Measurements from ENCODE around the gene EIF2S2.

The EIF2S2 gene

GRCh38 chr20:34089655-34090345 is 22.2 kb downstream of the EIF2S2 start:
- in situ Hi-C loops (cut with MboI; ENCODE audit: low sequenced_read_pairs): no loop called here

GRCh38 chr20:34089175-34089479 is 22.9 kb downstream of the EIF2S2 start:
- in situ Hi-C loops (cut with MboI; ENCODE audit: low sequenced_read_pairs): no loop called here

GRCh38 chr20:34088305-34089174 is 23.5 kb downstream of the EIF2S2 start:
- in situ Hi-C loops (cut with MboI; ENCODE audit: low sequenced_read_pairs): no loop called here

- in situ Hi-C loops (cut with MboI; ENCODE audit: low sequenced_read_pairs): no loop called here
Observed at GRCh38 chr20:34085544-34086040, 26.5 kb downstream of the EIF2S2 start.

GRCh38 chr20:34084227-34084923 is 27.7 kb downstream of the EIF2S2 start:
- in situ Hi-C loops (cut with MboI; ENCODE audit: low sequenced_read_pairs): no loop called here

- in situ Hi-C loops (cut with MboI; ENCODE audit: low sequenced_read_pairs): no loop called here
Observed at GRCh38 chr20:34083781-34084180, 28.3 kb downstream of the EIF2S2 start.

GRCh38 chr20:34083137-34083536 is 28.9 kb downstream of the EIF2S2 start:
- in situ Hi-C loops (cut with MboI; ENCODE audit: low sequenced_read_pairs): no loop called here

GRCh38 chr20:34082232-34082887 is 29.7 kb downstream of the EIF2S2 start:
- in situ Hi-C loops (cut with MboI; ENCODE audit: low sequenced_read_pairs): no loop called here

GRCh38 chr20:34079818-34080217 is 32.2 kb downstream of the EIF2S2 start:
- in situ Hi-C loops (cut with MboI; ENCODE audit: low sequenced_read_pairs): no loop called here

- in situ Hi-C loops (cut with MboI; ENCODE audit: low sequenced_read_pairs): no loop called here
Observed at GRCh38 chr20:34078540-34078939, 33.5 kb downstream of the EIF2S2 start.

GRCh38 chr20:34076952-34077351 is 35.1 kb downstream of the EIF2S2 start:
- in situ Hi-C loops (cut with MboI; ENCODE audit: low sequenced_read_pairs): no loop called here

- in situ Hi-C loops (cut with MboI; ENCODE audit: low sequenced_read_pairs): no loop called here
Observed at GRCh38 chr20:34075647-34076046, 36.4 kb downstream of the EIF2S2 start.

GRCh38 chr20:34074101-34074760 is 37.8 kb downstream of the EIF2S2 start:
- in situ Hi-C loops (cut with MboI; ENCODE audit: low sequenced_read_pairs): loop anchor here (25.0 kb wide), 1 partner anchor 137 kb away; no protein-coding TSS in a partner anchor

- in situ Hi-C loops (cut with MboI; ENCODE audit: low sequenced_read_pairs): loop anchor here (25.0 kb wide), 1 partner anchor 135 kb away; no protein-coding TSS in a partner anchor
Observed at GRCh38 chr20:34072778-34073177, 39.3 kb downstream of the EIF2S2 start.

GRCh38 chr20:34072076-34072475 is 40.0 kb downstream of the EIF2S2 start:
- in situ Hi-C loops (cut with MboI; ENCODE audit: low sequenced_read_pairs): loop anchor here (25.0 kb wide), 1 partner anchor 135 kb away; no protein-coding TSS in a partner anchor

- in situ Hi-C loops (cut with MboI; ENCODE audit: low sequenced_read_pairs): loop anchor here (25.0 kb wide), 1 partner anchor 134 kb away; no protein-coding TSS in a partner anchor
Observed at GRCh38 chr20:34070859-34071258, 41.2 kb downstream of the EIF2S2 start.

GRCh38 chr20:34070079-34070439 is 42.0 kb downstream of the EIF2S2 start:
- in situ Hi-C loops (cut with MboI; ENCODE audit: low sequenced_read_pairs): loop anchor here (25.0 kb wide), 1 partner anchor 133 kb away; no protein-coding TSS in a partner anchor

GRCh38 chr20:34069341-34070078 is 42.5 kb downstream of the EIF2S2 start:
- in situ Hi-C loops (cut with MboI; ENCODE audit: low sequenced_read_pairs): loop anchor here (25.0 kb wide), 1 partner anchor 132 kb away; no protein-coding TSS in a partner anchor

GRCh38 chr20:34068001-34068400 is 44.0 kb downstream of the EIF2S2 start:
- in situ Hi-C loops (cut with MboI; ENCODE audit: low sequenced_read_pairs): loop anchor here (25.0 kb wide), 1 partner anchor 131 kb away; no protein-coding TSS in a partner anchor
